Mesothelial cell of epicardium (in vitro differentiated cells): ENCODE data around the gene FGL2. TPM values are rescaled to one million over a fixed set of nuclear protein-coding genes. Genes with fewer than 3 reads are reported as not detected.

Experiments
- DNase-seq, 2 experiments: peaks; one replicate each; pipeline ENCODE4 v3.0.0; 2021; ENCODE audit warnings: low spot score in 2 of 2; ENCODE audit not compliant: unreplicated experiment in 2 of 2
- H3K27ac Mint-ChIP-seq: 2 replicates; pipeline ENCODE4 v1.8.0; 2021; ENCODE audit warnings: mixed read lengths
- H3K27me3 Mint-ChIP-seq: 2 replicates; pipeline ENCODE4 v1.8.0; 2021; ENCODE audit warnings: low read depth, mixed read lengths
- H3K36me3 Mint-ChIP-seq: 2 replicates; pipeline ENCODE4 v1.8.0; 2021; ENCODE audit warnings: mixed read lengths
- H3K4me1 Mint-ChIP-seq: 2 replicates; pipeline ENCODE4 v1.8.0; 2021; ENCODE audit warnings: mixed read lengths
- H3K4me3 Mint-ChIP-seq: 2 replicates; pipeline ENCODE4 v1.8.0; 2021; ENCODE audit warnings: mild to moderate bottlenecking, moderate library complexity, mixed read lengths
- H3K9me3 Mint-ChIP-seq: 2 replicates; pipeline ENCODE4 v1.8.0; 2021; ENCODE audit warnings: mixed read lengths
- CTCF ChIP-seq: fragments of 200-600 bp; sonication (generic); IDR thresholded peaks from one replicate; pipeline ENCODE4 v1.5.0; 2021; ENCODE audit warnings: antibody characterized with exemption; ENCODE audit not compliant: unreplicated experiment
- total RNA-seq: library from RNA; stranded (reverse); gene quantifications from 3 replicates; pipeline ENCODE4 v1.2.1, GENCODE V29; 2021

The FGL2 gene
- total RNA-seq, 1 donor from 2014 or later: not detected

- Mint-ChIP-seq H3K36me3 (peaks cover 9% of the 10 kb centered on the region), H3K27me3 (peaks cover 3% of the 10 kb centered on the region), H3K4me1 (no peaks in the 10 kb centered on the region), H3K4me3 (no peak overlapping the region), H3K27ac (no peak overlapping the region), H3K9me3 (peaks cover 21% of the 10 kb centered on the region)
- no peak for DNase-seq
- TF ChIP-seq CTCF: no peak
These were observed 6.1 kb upstream of the FGL2 start for GRCh38 chr7:77205706-77206105.

DNA sequence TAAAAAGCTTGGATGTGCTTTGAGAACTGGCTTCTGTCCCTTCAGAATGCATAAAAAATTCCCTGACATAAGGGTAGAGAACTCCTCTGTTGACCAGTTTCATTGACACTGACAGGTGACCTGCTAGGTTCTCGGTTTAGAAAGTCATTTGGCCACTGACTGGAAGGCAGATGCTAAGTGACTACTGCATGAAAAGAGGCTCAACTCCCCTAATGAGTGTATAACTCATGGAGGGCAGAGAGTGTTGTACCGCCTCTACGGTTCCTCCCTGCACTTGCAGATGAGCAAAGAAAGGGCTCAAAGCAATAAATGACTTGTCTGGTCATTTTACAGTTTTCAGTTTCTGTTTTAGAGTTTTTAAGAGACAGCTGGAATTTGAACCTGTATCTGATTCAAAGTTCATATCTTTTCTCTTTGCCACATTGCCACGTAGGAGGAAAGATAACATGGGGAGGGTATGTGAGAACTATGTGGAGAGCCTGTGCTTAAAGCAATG lies 2.9 kb upstream of the FGL2 start:
- H3K27ac Mint-ChIP-seq: no peak overlapping the region
- no peak for DNase-seq
- H3K4me3 Mint-ChIP-seq: no peak overlapping the region
- peaks cover 21% of the 10 kb centered on the region for H3K27me3 Mint-ChIP-seq
- TF ChIP-seq CTCF: no peak
- H3K4me1 Mint-ChIP-seq: peaks cover 10% of the 10 kb centered on the region
- no peaks in the 10 kb centered on the region for H3K9me3 Mint-ChIP-seq
- H3K36me3 Mint-ChIP-seq: no peaks in the 10 kb centered on the region

- H3K4me1 Mint-ChIP-seq: peaks cover 10% of the 10 kb centered on the region
- no peak for TF ChIP-seq CTCF
- no peaks in the 10 kb centered on the region for H3K36me3 Mint-ChIP-seq
- no peak overlapping the region for H3K27ac Mint-ChIP-seq
- H3K9me3 Mint-ChIP-seq: no peaks in the 10 kb centered on the region
- DNase-seq: no peak
- H3K27me3 Mint-ChIP-seq: peaks cover 21% of the 10 kb centered on the region
- no peak overlapping the region for H3K4me3 Mint-ChIP-seq
These were observed 923 bp upstream of the FGL2 start for GRCh38 chr7:77200542-77200941.

DNA sequence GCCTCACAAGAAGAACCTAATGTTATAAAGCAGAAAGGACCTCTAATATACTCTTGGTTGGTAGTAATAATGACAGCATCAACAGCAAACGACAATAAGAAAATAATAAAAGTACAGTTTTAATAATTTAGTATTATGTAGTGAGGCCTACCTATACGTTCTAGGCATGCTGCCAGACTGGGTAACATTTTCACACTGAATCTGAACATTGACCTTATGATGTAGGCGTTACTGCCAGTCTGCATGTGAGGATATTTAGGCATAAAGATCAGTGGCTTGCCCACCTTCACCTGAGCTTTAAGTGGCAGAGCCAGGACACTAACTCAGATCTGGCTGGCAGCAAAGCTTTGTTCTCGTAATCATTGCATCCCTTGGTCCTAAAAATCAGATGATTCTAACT lies 2.5 kb downstream of the FGL2 start:
- DNase-seq: no peak
- no peak for TF ChIP-seq CTCF

DNA sequence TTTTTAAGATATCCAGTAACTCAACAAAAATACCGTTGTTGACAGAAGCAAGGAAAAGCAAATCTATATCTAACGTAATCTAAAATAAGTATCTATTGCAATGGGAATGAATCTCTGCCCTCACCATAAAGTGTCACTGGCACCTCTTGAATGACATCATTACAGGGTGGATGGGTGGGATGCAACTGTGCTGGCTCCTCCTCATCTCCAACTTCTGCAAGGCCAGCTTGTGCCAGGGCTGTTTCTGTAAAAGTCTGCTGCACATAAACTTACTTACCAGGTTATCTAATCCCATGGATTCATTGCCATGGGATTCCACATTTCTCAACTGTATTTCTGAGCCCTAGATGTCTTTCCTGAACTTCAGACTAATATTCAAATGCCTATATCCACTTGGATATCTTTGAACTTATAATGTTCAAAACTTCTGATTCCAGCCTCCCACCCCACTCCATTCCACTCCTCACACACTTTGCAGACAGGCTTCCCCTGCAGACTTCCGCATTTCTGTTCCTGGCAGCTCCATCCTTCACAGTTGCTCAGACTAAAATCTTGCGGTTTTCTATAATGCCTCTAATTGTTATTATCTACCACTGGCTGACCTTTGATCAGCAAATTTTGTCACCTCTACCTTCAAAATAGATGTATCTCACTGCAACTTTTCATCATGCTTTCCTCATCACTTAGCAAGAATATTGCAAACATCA lies 10.7 kb downstream of the FGL2 start:
- DNase-seq: no peak
- H3K9me3 Mint-ChIP-seq: no peaks in the 10 kb centered on the region
- no peaks in the 10 kb centered on the region for H3K4me1 Mint-ChIP-seq
- H3K36me3 Mint-ChIP-seq: no peaks in the 10 kb centered on the region
- no peaks in the 10 kb centered on the region for H3K27me3 Mint-ChIP-seq
- TF ChIP-seq CTCF: no peak
- no peak overlapping the region for H3K27ac Mint-ChIP-seq
- H3K4me3 Mint-ChIP-seq: no peak overlapping the region

More for the DNA sequence above, 2.5 kb downstream of the FGL2 start:
- H3K4me1 Mint-ChIP-seq: peaks cover 10% of the 10 kb centered on the region
- H3K4me3 Mint-ChIP-seq: no peak overlapping the region
- H3K27ac Mint-ChIP-seq: no peak overlapping the region
- H3K9me3 Mint-ChIP-seq: no peaks in the 10 kb centered on the region
- H3K27me3 Mint-ChIP-seq: peaks cover 21% of the 10 kb centered on the region
- H3K36me3 Mint-ChIP-seq: no peaks in the 10 kb centered on the region
